ENCODE results near the gene ZFAND3.
A peak's percentile ranks its signal among the peaks of the same experiment; 100 is the strongest.

The ZFAND3 gene

GRCh38 chr6:38143191-38144150 lies 323.9 kb downstream of the ZFAND3 start:
- Mint-ChIP-seq H3K4me1 (ENCODE audit: low read depth) (peaks cover 5% of the 10 kb centered on the region), H3K27ac (no peak overlapping the region), H3K27me3 (no peaks in the 10 kb centered on the region), H3K36me3 (ENCODE audit: low read depth) (peaks cover 16% of the 10 kb centered on the region), H3K9me3 (no peaks in the 10 kb centered on the region), H3K4me3 (no peak overlapping the region)

GRCh38 chr6:38144365-38144945 lies 324.9 kb downstream of the ZFAND3 start:
- H3K36me3 Mint-ChIP-seq (ENCODE audit: low read depth), result peaks cover 10% of the 10 kb centered on the region
- no peaks in the 10 kb centered on the region for H3K9me3 Mint-ChIP-seq
- H3K27ac Mint-ChIP-seq, result no peak overlapping the region
- no peaks in the 10 kb centered on the region for H3K27me3 Mint-ChIP-seq
- no peaks in the 10 kb centered on the region for H3K4me1 Mint-ChIP-seq (ENCODE audit: low read depth)
- H3K4me3 Mint-ChIP-seq, result no peak overlapping the region

- Mint-ChIP-seq H3K27ac (no peak overlapping the region), H3K9me3 (no peaks in the 10 kb centered on the region), H3K27me3 (no peaks in the 10 kb centered on the region), H3K4me1 (ENCODE audit: low read depth) (no peaks in the 10 kb centered on the region), H3K4me3 (no peak overlapping the region), H3K36me3 (ENCODE audit: low read depth) (peaks cover 12% of the 10 kb centered on the region)
Observed at GRCh38 chr6:38146021-38146733, 326.6 kb downstream of the ZFAND3 start.

- H3K4me3 Mint-ChIP-seq, result no peak overlapping the region
- no peaks in the 10 kb centered on the region for H3K27me3 Mint-ChIP-seq
- H3K27ac Mint-ChIP-seq, result no peak overlapping the region
- no peaks in the 10 kb centered on the region for H3K4me1 Mint-ChIP-seq (ENCODE audit: low read depth)
- peaks cover 9% of the 10 kb centered on the region for H3K36me3 Mint-ChIP-seq (ENCODE audit: low read depth)
- no peaks in the 10 kb centered on the region for H3K9me3 Mint-ChIP-seq
Observed at GRCh38 chr6:38146734-38147027, 327.2 kb downstream of the ZFAND3 start.

- no peaks in the 10 kb centered on the region for H3K4me1 Mint-ChIP-seq (ENCODE audit: low read depth)
- H3K9me3 Mint-ChIP-seq, result no peaks in the 10 kb centered on the region
- no peak overlapping the region for H3K4me3 Mint-ChIP-seq
- H3K27ac Mint-ChIP-seq, result no peak overlapping the region
- peaks cover 14% of the 10 kb centered on the region for H3K36me3 Mint-ChIP-seq (ENCODE audit: low read depth)
- no peaks in the 10 kb centered on the region for H3K27me3 Mint-ChIP-seq
Observed at GRCh38 chr6:38148606-38149005, 329.1 kb downstream of the ZFAND3 start.

GRCh38 chr6:38149531-38149930 lies 330.0 kb downstream of the ZFAND3 start:
- Mint-ChIP-seq H3K4me1 (ENCODE audit: low read depth) (no peaks in the 10 kb centered on the region), H3K27ac (no peak overlapping the region), H3K36me3 (ENCODE audit: low read depth) (peaks cover 14% of the 10 kb centered on the region), H3K27me3 (no peaks in the 10 kb centered on the region), H3K4me3 (no peak overlapping the region), H3K9me3 (no peaks in the 10 kb centered on the region)

GRCh38 chr6:38150021-38150420 lies 330.5 kb downstream of the ZFAND3 start:
- Mint-ChIP-seq H3K9me3 (no peaks in the 10 kb centered on the region), H3K27me3 (no peaks in the 10 kb centered on the region), H3K27ac (no peak overlapping the region), H3K36me3 (ENCODE audit: low read depth) (peaks cover 14% of the 10 kb centered on the region), H3K4me1 (ENCODE audit: low read depth) (no peaks in the 10 kb centered on the region), H3K4me3 (no peak overlapping the region)

GRCh38 chr6:38150681-38151296 lies 331.3 kb downstream of the ZFAND3 start:
- H3K4me1 Mint-ChIP-seq (ENCODE audit: low read depth), result no peaks in the 10 kb centered on the region
- H3K27ac Mint-ChIP-seq, result no peak overlapping the region
- peaks cover 14% of the 10 kb centered on the region for H3K36me3 Mint-ChIP-seq (ENCODE audit: low read depth)
- no peaks in the 10 kb centered on the region for H3K9me3 Mint-ChIP-seq
- no peaks in the 10 kb centered on the region for H3K27me3 Mint-ChIP-seq
- H3K4me3 Mint-ChIP-seq, result no peak overlapping the region

GRCh38 chr6:38151580-38152500 lies 332.3 kb downstream of the ZFAND3 start:
- H3K27me3 Mint-ChIP-seq, result no peaks in the 10 kb centered on the region
- no peaks in the 10 kb centered on the region for H3K9me3 Mint-ChIP-seq
- H3K36me3 Mint-ChIP-seq (ENCODE audit: low read depth), result peaks cover 19% of the 10 kb centered on the region
- H3K4me3 Mint-ChIP-seq, result no peak overlapping the region
- no peaks in the 10 kb centered on the region for H3K4me1 Mint-ChIP-seq (ENCODE audit: low read depth)
- H3K27ac Mint-ChIP-seq, result no peak overlapping the region

GRCh38 chr6:38152620-38153019 lies 333.1 kb downstream of the ZFAND3 start:
- no peak overlapping the region for H3K27ac Mint-ChIP-seq
- H3K4me3 Mint-ChIP-seq, result no peak overlapping the region
- no peaks in the 10 kb centered on the region for H3K27me3 Mint-ChIP-seq
- no peaks in the 10 kb centered on the region for H3K9me3 Mint-ChIP-seq
- peaks cover 19% of the 10 kb centered on the region for H3K36me3 Mint-ChIP-seq (ENCODE audit: low read depth)
- H3K4me1 Mint-ChIP-seq (ENCODE audit: low read depth), result no peaks in the 10 kb centered on the region

- H3K27me3 Mint-ChIP-seq, result no peaks in the 10 kb centered on the region
- H3K9me3 Mint-ChIP-seq, result no peaks in the 10 kb centered on the region
- H3K4me3 Mint-ChIP-seq, result no peak overlapping the region
- no peak overlapping the region for H3K27ac Mint-ChIP-seq
- H3K36me3 Mint-ChIP-seq (ENCODE audit: low read depth), result peaks cover 19% of the 10 kb centered on the region
- no peaks in the 10 kb centered on the region for H3K4me1 Mint-ChIP-seq (ENCODE audit: low read depth)
Observed at GRCh38 chr6:38153076-38153797, 333.7 kb downstream of the ZFAND3 start.

- Mint-ChIP-seq H3K9me3 (no peaks in the 10 kb centered on the region), H3K36me3 (ENCODE audit: low read depth) (peaks cover 18% of the 10 kb centered on the region), H3K27me3 (no peaks in the 10 kb centered on the region), H3K4me3 (no peak overlapping the region), H3K27ac (no peak overlapping the region), H3K4me1 (ENCODE audit: low read depth) (no peaks in the 10 kb centered on the region)
Observed at GRCh38 chr6:38153798-38154345, 334.3 kb downstream of the ZFAND3 start.

- Mint-ChIP-seq H3K36me3 (ENCODE audit: low read depth) (peaks cover 19% of the 10 kb centered on the region), H3K27me3 (no peaks in the 10 kb centered on the region), H3K27ac (peak overlapping the region; percentile 26), H3K4me3 (no peak overlapping the region), H3K4me1 (ENCODE audit: low read depth) (no peaks in the 10 kb centered on the region), H3K9me3 (no peaks in the 10 kb centered on the region)
Observed at GRCh38 chr6:38154731-38155130, 335.2 kb downstream of the ZFAND3 start.

Measured in stimulated activated naive CD8-positive, alpha-beta T cell treated with anti-CD3 and anti-CD28 coated beads, Interleukin-15, Interleukin-2, amounts not matched to agents 100 ng/mL and 50 ng/mL, for 24 hours (primary cell).